Heart right ventricle (tissue), 16 donors: Measurements from ENCODE around the gene HES6. TPM values are rescaled to one million over a fixed set of nuclear protein-coding genes. Genes with fewer than 3 reads are reported as not detected.

ENCODE experiments used
- ATAC-seq, 8 donors: fragments of 200-7000 bp; cut with Tn5 transposase; one replicate each; pipeline ENCODE4 v1.9.1; 2020; ENCODE audit warnings: mild to moderate bottlenecking in 8 of 8, moderate library complexity in 8 of 8, moderate number of reproducible peaks in 1 of 8
- DNase-seq, 2 donors: peaks; one replicate each; pipeline ENCODE4 v3.0.0-alpha.2; 2020
- H3K27ac ChIP-seq, 10 donors: fragments of 200-600 bp; sonication (generic) in 2 of 10; one replicate each; pipeline versions ENCODE4 v1.5.0 to v1.8.0; 2020 to 2022; ENCODE audit warnings: mild to moderate bottlenecking in 3 of 10
- H3K27me3 ChIP-seq, 7 donors: fragments of 200-600 bp; one replicate each; pipeline ENCODE4 v1.8.0; 2021 to 2022; ENCODE audit warnings: mild to moderate bottlenecking in 2 of 7
- H3K36me3 ChIP-seq, 9 donors: fragments of 200-600 bp; sonication (generic) in 1 of 9; one replicate each; pipeline versions ENCODE4 v1.5.0 to v1.8.0; 2020 to 2022; ENCODE audit warnings: mild to moderate bottlenecking in 2 of 9
- H3K4me1 ChIP-seq, 9 donors: fragments of 200-600 bp; sonication (generic) in 1 of 9; one replicate each; pipeline versions ENCODE4 v1.5.0 to v1.8.0; 2020 to 2022; ENCODE audit warnings: mild to moderate bottlenecking in 4 of 9
- H3K4me3 ChIP-seq, 10 donors: fragments of 200-600 bp; sonication (generic) in 2 of 10; one replicate each; pipeline versions ENCODE4 v1.5.0 to v1.8.0; 2020 to 2022; ENCODE audit warnings: mild to moderate bottlenecking in 7 of 10, moderate library complexity in 2 of 10
- H3K9me3 ChIP-seq, 11 donors: fragments of 200-600 bp in 10 of 11; sonication (generic) in 2 of 11; one replicate each; pipeline versions ENCODE4 v1.5.0 to v1.8.0; 2013 to 2022; ENCODE audit warnings: mild to moderate bottlenecking in 2 of 11, control low read depth in 1 of 11, moderate library complexity in 1 of 11
- CTCF ChIP-seq, 9 donors: fragments of 200-600 bp; sonication (generic) in 2 of 9; IDR thresholded peaks; one replicate each; pipeline versions ENCODE4 v1.5.0 to v1.8.0; 2021 to 2022; ENCODE audit warnings: antibody characterized with exemption in 9 of 9, mild to moderate bottlenecking in 5 of 9, moderate library complexity in 1 of 9
- WGBS, 2 donors: extraction: QIAGEN DNeasy Blood & Tissue Kit; methylation state at CpG; one replicate each; pipeline ENCODE4 v1.1.7; 2013; ENCODE audit warnings: inconsistent platforms in 1 of 2; 5-methylcytosine and 5-hydroxymethylcytosine counted together
- intact Hi-C, 10 donors: fragments of 100-400 bp; cut with DNase I; formaldehyde crosslinking; loops; one replicate each; pipeline versions ENCODE4 v1.11.1 to v1.14.2; 2022
- polyA plus RNA-seq, 2 donors: library from polyadenylated mRNA; stranded (reverse); fragments of 200-250 nt; gene quantifications; one replicate each; pipeline ENCODE4 v1.2.3, GENCODE V29; 2013
- total RNA-seq, 10 donors: library from RNA; stranded (reverse); fragmentation: NEBNext Ultra II Directional in 3 of 10; extraction: Animal tissue kit (Norgen Biotek cat#: 25700) in 3 of 10; gene quantifications; one replicate each; pipeline versions ENCODE4 v1.2.1 to v1.2.4, GENCODE V29; 2021 to 2023
- donor health status: Arrhythmogenic right ventricular cardiomyopathy.
- donor health status: ischemic (EF 13 %, LVEDD 7.1; RV severe dilation, severe dysfunction).
- donor health status: healthy with polysubstance abuse.
- donor health status: DM: no; HTN: yes; CAD: no.
- donor health status: DM: no; HTN: no; CAD: no.
- donor health status: ischemic (EF 25% LVEDD 6.9; RV normal size, moderate dysfunction).
- donor health status: ischemic (EF 25% LVEDD 5.7; RV mildly dilated, moderate dysfunction).
- donor health status: healthy.
- donor health status: DM: yes; HTN: yes; CAD: no.
- donor health status: Ischemic cardiomyopathy.
- donor health status: ischemic (EF 35%, LVEDD 5.7; RV mildly dilated, moderate dysfunction).
- donor health status: nonischemic (EF 11% LVEDD 7.7; RV severe dilation, severe dysfunction).
- donor health status: DM: yes; HTN: yes; CAD: no.
- donor health status: PGD.
- donor health status: ischemic (EF 29% LVEDD 5.4; RV normal size, mild dysfunction).
- donor health status: nonischemic (EF 23%, LVEDD 6.1; RV moderate dilation, normal function).

HES6 gene
- total and polyA plus RNA-seq, 12 donors: 1.1 to 6.9 (median 2.1) TPM

GRCh38 chr2:238287737-238288649, 48.2 kb upstream of the HES6 start, which contains the start of gene PER2:
TSS of gene PER2 (minus strand) at chr2:238288610. CDS start at chr2:238277936, 10,674 bp downstream.
- Histone ChIP-seq H3K27ac (peak within 1 kb of the TSS; percentile 55 to 97 (median 90)), H3K36me3 (no peaks in the 10 kb centered on the region), H3K4me3 (peak within 1 kb of the TSS; percentile 40 to 99 (median 79)), H3K4me1 (peaks cover 2 to 71% (median 56%) of the 10 kb centered on the region in 9 donors), H3K9me3 (no peaks in the 10 kb centered on the region), H3K27me3 (no peaks in the 10 kb centered on the region)
- intact Hi-C loops: loop anchor here in 1 of 10 donors (2.0 kb wide), 1 partner anchor 33 kb away; the partner anchor contains the start of gene TRAF3IP1
- peak; percentile 58 to 69 for DNase-seq
- WGBS, 2 donors: 1 to 2% methylated on average over 57 to 65 of the region's 65 CpGs
- TF ChIP-seq CTCF (IDR thresholded peaks at IDR 0.05): peak in 5 of 9 donors; percentile 16 to 35 (median 27)
- peak; percentile 5 to 49 (median 22) for ATAC-seq

GRCh38 chr2:238286987-238287736, 47.3 kb upstream of the HES6 start:
- H3K27me3 ChIP-seq: no peaks in the 10 kb centered on the region
- peaks cover 2 to 76% (median 58%) of the 10 kb centered on the region in 9 donors for H3K4me1 ChIP-seq
- ATAC-seq: peak in 3 of 8 donors; percentile 1 to 20 (median 7)
- intact Hi-C loops: no loop called here
- WGBS, 2 donors: 67 to 74% methylated on average over 11 of the region's 11 CpGs
- DNase-seq: no peak
- H3K27ac ChIP-seq: peak overlapping the region; percentile 41 to 97 (median 90)
- H3K9me3 ChIP-seq: no peaks in the 10 kb centered on the region
- H3K4me3 ChIP-seq: peak overlapping the region in 9 of 10 donors; percentile 67 to 99 (median 79)
- H3K36me3 ChIP-seq: no peaks in the 10 kb centered on the region
- no peak for TF ChIP-seq CTCF (IDR thresholded peaks at IDR 0.05)

DNA sequence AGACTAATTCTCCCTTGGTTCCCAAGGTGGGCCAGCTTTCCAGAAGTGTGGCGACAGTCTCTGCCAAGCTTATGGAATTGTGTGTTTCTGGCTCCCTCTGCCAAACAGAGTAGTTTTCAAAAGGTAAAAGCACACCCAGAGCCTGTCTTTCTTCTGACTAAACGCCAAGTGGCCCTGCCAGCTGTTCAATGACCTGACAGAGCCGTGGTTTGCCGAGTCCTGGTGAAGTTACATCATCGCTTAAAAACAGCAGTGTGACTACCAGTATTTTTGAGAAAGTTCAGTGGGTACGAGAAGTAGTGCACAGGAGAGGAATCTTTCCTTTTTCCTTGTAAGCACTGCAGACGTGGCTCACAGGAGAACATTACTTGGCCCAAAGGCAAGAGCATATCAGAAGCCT, 46.7 kb upstream of the HES6 start:
- intact Hi-C loops: no loop called here
- Histone ChIP-seq H3K27ac (peak overlapping the region; percentile 48 to 97 (median 90)), H3K4me1 (peaks cover 2 to 82% (median 58%) of the 10 kb centered on the region in 9 donors), H3K36me3 (no peaks in the 10 kb centered on the region), H3K4me3 (peak overlapping the region in 6 of 10 donors; percentile 70 to 99 (median 81)), H3K27me3 (no peaks in the 10 kb centered on the region), H3K9me3 (no peaks in the 10 kb centered on the region)
- peak; percentile 35 to 74 for DNase-seq
- WGBS, 2 donors: 30 to 44% methylated on average over 7 of the region's 7 CpGs
- ATAC-seq: peak in 6 of 8 donors; percentile 2 to 43 (median 22)
- TF ChIP-seq CTCF (IDR thresholded peaks at IDR 0.05): no peak

DNA sequence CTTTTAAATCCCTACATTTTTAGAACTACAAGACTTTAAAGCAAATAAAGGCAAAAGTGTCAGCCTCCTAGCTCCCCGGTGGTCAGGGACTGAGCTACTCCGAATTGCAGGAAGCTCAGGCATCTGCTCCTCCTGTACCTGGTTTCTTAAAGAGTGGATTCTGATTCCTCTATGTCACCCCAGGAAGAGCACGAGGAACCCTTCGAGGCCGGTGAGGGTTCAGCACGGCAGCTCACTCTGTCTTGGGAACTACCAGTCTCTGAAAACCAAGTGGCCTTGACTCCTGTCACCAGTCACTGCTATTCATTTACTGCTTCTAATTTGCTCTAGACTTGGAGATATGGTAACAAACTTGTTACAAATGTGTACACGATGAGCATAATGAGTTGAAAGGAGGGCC, 46.3 kb upstream of the HES6 start:
- DNase-seq (no peak), ATAC-seq (no peak)
- WGBS, 2 donors: 47 to 50% methylated on average over 7 of the region's 7 CpGs
- intact Hi-C loops: no loop called here
- peak overlapping the region in 5 of 10 donors; percentile 70 to 99 (median 79) for H3K4me3 ChIP-seq
- H3K9me3 ChIP-seq: no peaks in the 10 kb centered on the region
- H3K36me3 ChIP-seq: no peaks in the 10 kb centered on the region
- no peak for TF ChIP-seq CTCF (IDR thresholded peaks at IDR 0.05)
- H3K4me1 ChIP-seq: peaks cover 2 to 87% (median 58%) of the 10 kb centered on the region in 9 donors
- no peaks in the 10 kb centered on the region for H3K27me3 ChIP-seq
- peak overlapping the region; percentile 48 to 97 (median 90) for H3K27ac ChIP-seq
